ENCODE measurements around the gene IFTAP. TPM values are rescaled to one million over a fixed set of nuclear protein-coding genes. Genes with fewer than 3 reads are reported as not detected.
A peak's percentile ranks its signal among the peaks of the same experiment; 100 is the strongest.

Gene IFTAP
- total and polyA plus RNA-seq, 2 of the 13 experiments (the other 11 are each of a cell fraction or from before 2014, with no cell fraction given) = 11.3 to 29.4 TPM

- TF ChIP-seq ZNF280D (CRISPR knock-in tag; IDR thresholded peaks at IDR 0.05) = no peak
- TF ChIP-seq SMYD3 (CRISPR knock-in tag; IDR thresholded peaks at IDR 0.05) = no peak
- no peak for TF ChIP-seq NONO (IDR thresholded peaks at IDR 0.05)
- TF ChIP-seq NONO (CRISPR knock-in tag; conservative IDR thresholded peaks at IDR 0.05) = no peak
These were observed 105.9 kb downstream of the IFTAP start (continued) for GRCh38 chr11:36700246-36700645.

- H3K27ac ChIP-seq (ENCODE audit: extremely low read length, insufficient read depth, low read length) = no peak overlapping the region
- ATAC-seq (peak; percentile 99), FAIRE-seq (peak; percentile 80), DNase-seq (ENCODE audit: low spot score) (peak; percentile 63)
- H3K27me3 ChIP-seq (ENCODE audit: control insufficient read depth in 1 of 2, insufficient read depth in 2 of 2, low read length in 2 of 2) = no peaks in the 10 kb centered on the region; a peak in 1 of 5 replicates
- POLR2A ChIA-PET = no interaction called here
- H3K9me3 ChIP-seq (ENCODE audit: low read length) = no peaks in the 10 kb centered on the region
- 20% methylated on average over 5 of the region's 5 CpGs for WGBS (ENCODE audit: low lambda C conversion rate)
- H3K4me3 ChIP-seq (replicated peaks in 1 of 3; ENCODE audit: insufficient read depth in 1 of 3, low read depth in 2 of 3, low read length in 3 of 3) = no peak overlapping the region
- BruUV-seq (replicated peaks) = no TSS peak
- no peaks in the 10 kb centered on the region for H3K4me1 ChIP-seq (ENCODE audit: insufficient read depth, low read length)
- H2AFZ ChIP-seq (ENCODE audit: low read length) = no peak overlapping the region
- in situ Hi-C loops (cut with HindIII; ENCODE audit: extremely low pct_ligation_motif_present, low pct_unique_long_range_greater_than_20kb) (loop anchor here (5.0 kb wide), 1 partner anchor 45 kb away; no protein-coding TSS in a partner anchor), intact Hi-C loops (cut with micrococcal nuclease; ENCODE audit: unreplicated experiment) (loop anchor here (1.0 kb wide), 1 partner anchor 45 kb away; no protein-coding TSS in a partner anchor)
- H3K79me2 ChIP-seq (ENCODE audit: insufficient read depth, low read length) = no peaks in the 10 kb centered on the region
- H3K4me2 ChIP-seq (ENCODE audit: low read depth, low read length) = no peak overlapping the region
- H3K36me3 ChIP-seq (replicated peaks in 1 of 2; ENCODE audit: control insufficient read depth in 1 of 2, insufficient read depth in 2 of 2, low read length in 2 of 2) = no peaks in the 10 kb centered on the region
- CTCF ChIA-PET (ENCODE audit: low intra/inter-chr PET ratio, low total read pairs) = interaction anchor here (4.4 kb wide), 1 partner anchor 44 kb away, joined by 106 read pairs; no protein-coding TSS in a partner anchor
- no peaks in the 10 kb centered on the region for H4K20me1 ChIP-seq (ENCODE audit: insufficient read depth, low read length)
- no peak overlapping the region for H3K9ac ChIP-seq (ENCODE audit: insufficient read depth, low read depth, low read length)
- TF ChIP-seq ZSCAN9 (CRISPR knock-in tag; IDR thresholded peaks at IDR 0.05; ENCODE audit: borderline replicate concordance) (0 out of 2 replicates have a peak, but pooled peaks have one; percentile 29), RAD21 (CRISPR knock-in tag; IDR thresholded peaks at IDR 0.05) (peak; percentile 67; the same call in 1 of the 2 replicates), NR1H2 (CRISPR knock-in tag; IDR thresholded peaks at IDR 0.05; ENCODE audit: borderline replicate concordance, low read depth) (no peak), CTCF (CRISPR knock-in tag; IDR thresholded peaks at IDR 0.05) (peak; percentile 84), SMC3 (IDR thresholded peaks at IDR 0.05; ENCODE audit: low read length) (peak; percentile 76), MIXL1 (CRISPR knock-in tag; IDR thresholded peaks at IDR 0.05) (peak; percentile 55; the same call in 1 of the 2 replicates), ZC3H13 (CRISPR knock-in tag; IDR thresholded peaks at IDR 0.05) (no peak), MAFF (IDR thresholded peaks at IDR 0.05; ENCODE audit: low read depth, low read length) (peak; percentile 15; the same call in 1 of the 2 replicates), STAG1 (CRISPR knock-in tag; IDR thresholded peaks at IDR 0.05) (peak; percentile 85), ATF7 (IDR thresholded peaks at IDR 0.05) (peak; percentile 44; the same call in 1 of the 2 replicates), ATF7 (CRISPR knock-in tag; IDR thresholded peaks at IDR 0.05) (no peak), SRSF1 (optimal IDR thresholded peaks at IDR 0.05; ENCODE audit: low read depth, low read length) (no peak), SMARCC2 (IDR thresholded peaks at IDR 0.05) (no peak), CENPBD1 (CRISPR knock-in tag; IDR thresholded peaks at IDR 0.05; ENCODE audit: borderline replicate concordance, low read depth) (no peak), RFXAP (CRISPR knock-in tag; IDR thresholded peaks at IDR 0.05; ENCODE audit: borderline replicate concordance) (no peak)
These were observed 108.2 kb downstream of the IFTAP start for GRCh38 chr11:36702330-36703054.

Data from HepG2 (cell line).